SK-N-MC (cell line): Measurements from ENCODE around the gene ETFB.

Experiments used
- EZH2 ChIP-seq: fragments of 200-600 bp; sonication (generic); IDR thresholded peaks from one replicate; pipeline ENCODE4 v1.6.1; 2017; ENCODE audit warnings: antibody characterized with exemption
- FOXP2 ChIP-seq: optimal IDR thresholded peaks from 2 replicates; pipeline ENCODE3; 2011; ENCODE audit warnings: mild to moderate bottlenecking, moderate library complexity; ENCODE audit not compliant: insufficient read depth; ENCODE audit errors: extremely low read length, control extremely low read depth
- POLR2AphosphoS5 ChIP-seq: IDR thresholded peaks from 2 replicates; pipeline ENCODE4 v1.6.1; 2012; ENCODE audit warnings: mild to moderate bottlenecking, low read depth, low read length, borderline replicate concordance

- TF ChIP-seq EZH2 (no peak), POLR2AphosphoS5 (peak; percentile 54; the same call in 1 of the 2 replicates), FOXP2 (no peak)
Measured at GRCh38 chr19:51367565-51368365, 1.6 kb upstream of the ETFB start.
